ENCODE measurements around the gene KCNN2.

Gene KCNN2

GRCh38 chr5:114362977-114363761 lies 1.3 kb downstream of the KCNN2 start:
- peak; percentile 25 for DNase-seq

- DNase-seq, result no peak
Observed at GRCh38 chr5:114363837-114364236, 2.0 kb downstream of the KCNN2 start.

DNA sequence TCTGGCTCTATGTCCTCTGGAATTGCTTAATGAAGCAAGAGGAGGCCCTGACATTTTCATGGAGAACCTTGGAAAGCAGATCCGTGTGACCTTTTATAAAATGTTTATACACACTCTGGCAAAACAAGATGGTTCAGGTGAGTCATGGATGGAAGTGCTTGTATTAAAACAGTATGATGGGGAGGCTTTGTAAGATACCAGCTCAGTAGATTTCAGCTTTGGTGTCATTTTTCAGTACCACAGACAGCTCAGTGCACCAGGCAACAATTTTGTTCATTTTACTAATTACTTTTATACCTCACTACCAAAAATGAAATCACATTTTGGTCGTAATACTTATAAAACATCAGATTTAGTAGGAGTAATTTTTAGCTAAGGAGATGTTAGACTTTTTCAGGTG lies 5.2 kb downstream of the KCNN2 start:
- DNase-seq, result no peak

- no peak for DNase-seq
Observed at GRCh38 chr5:114369680-114370417, 8.0 kb downstream of the KCNN2 start.

DNA sequence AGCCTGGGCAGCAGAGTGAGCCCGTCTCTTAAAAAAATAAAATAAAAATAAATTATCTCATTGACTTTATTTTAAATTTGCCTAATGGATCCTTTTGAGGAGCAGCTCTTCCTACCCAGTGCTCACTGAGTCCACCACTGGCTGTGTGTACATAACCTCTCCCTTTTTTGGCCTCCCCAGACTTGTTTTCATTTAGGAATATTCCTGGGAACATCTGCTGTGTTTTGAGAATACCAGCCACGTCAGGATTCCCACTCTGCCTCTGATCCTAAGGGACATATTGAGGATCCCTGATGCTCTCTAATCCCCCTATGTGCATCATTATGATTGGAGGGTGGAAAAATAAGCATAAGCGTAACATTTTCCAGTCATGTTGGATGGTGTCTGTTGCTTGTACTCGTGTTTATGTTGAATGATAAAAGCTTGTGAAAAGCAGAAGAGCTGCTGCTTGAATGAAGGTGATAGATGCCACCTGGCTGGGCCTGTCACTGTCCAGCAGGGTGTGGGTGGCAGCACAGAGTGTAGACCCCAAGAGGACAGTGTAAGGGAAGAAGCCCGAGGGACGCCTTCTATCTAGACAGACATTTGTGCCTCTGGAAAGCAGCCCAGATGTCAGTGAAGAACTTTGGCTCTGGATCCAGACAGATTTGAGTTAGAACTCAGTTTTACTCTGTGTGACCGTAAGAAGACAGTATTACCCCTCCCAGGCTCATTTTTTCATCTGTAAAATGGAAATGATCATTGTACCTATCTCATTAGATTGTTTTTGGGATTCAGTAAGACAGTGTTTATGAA lies 15.4 kb downstream of the KCNN2 start:
- DNase-seq, result no peak

GRCh38 chr5:114377946-114378345 lies 16.1 kb downstream of the KCNN2 start:
- DNase-seq, result no peak

- DNase-seq, result no peak
Observed at GRCh38 chr5:114380721-114381120, 18.9 kb downstream of the KCNN2 start.

- DNase-seq, result no peak
Observed at GRCh38 chr5:114387433-114387832, 25.6 kb downstream of the KCNN2 start.

GRCh38 chr5:114390431-114390830 lies 28.6 kb downstream of the KCNN2 start:
- no peak for DNase-seq

GRCh38 chr5:114391321-114391720 lies 29.5 kb downstream of the KCNN2 start:
- no peak for DNase-seq

- no peak for DNase-seq
Observed at GRCh38 chr5:114393159-114393558, 31.3 kb downstream of the KCNN2 start.

DNA sequence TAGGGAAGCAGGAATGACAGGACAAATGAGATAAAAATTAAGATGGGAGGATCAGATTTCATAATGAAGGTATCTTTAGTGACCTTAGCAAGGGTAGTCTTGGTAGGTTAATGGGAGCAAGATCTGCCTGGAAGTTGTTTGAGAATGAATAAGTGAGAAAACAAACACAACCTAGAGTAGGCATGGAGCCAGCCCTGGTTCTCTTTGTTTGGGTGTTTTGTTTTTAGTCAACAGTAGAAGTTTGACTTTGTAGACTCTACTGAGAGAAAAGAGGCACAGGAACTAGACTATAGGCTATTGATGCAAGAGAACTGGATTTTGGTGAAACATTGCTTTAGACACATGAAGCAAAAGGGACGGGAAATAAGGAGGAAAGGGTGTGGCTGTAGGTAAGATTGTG lies 40.3 kb downstream of the KCNN2 start:
- no peak for DNase-seq

- no peak for DNase-seq
Observed at GRCh38 chr5:114407783-114408182, 45.9 kb downstream of the KCNN2 start.

GRCh38 chr5:114408847-114409246 lies 47.0 kb downstream of the KCNN2 start:
- DNase-seq, result no peak

GRCh38 chr5:114411380-114411931 lies 49.6 kb downstream of the KCNN2 start:
- DNase-seq, result no peak

DNA sequence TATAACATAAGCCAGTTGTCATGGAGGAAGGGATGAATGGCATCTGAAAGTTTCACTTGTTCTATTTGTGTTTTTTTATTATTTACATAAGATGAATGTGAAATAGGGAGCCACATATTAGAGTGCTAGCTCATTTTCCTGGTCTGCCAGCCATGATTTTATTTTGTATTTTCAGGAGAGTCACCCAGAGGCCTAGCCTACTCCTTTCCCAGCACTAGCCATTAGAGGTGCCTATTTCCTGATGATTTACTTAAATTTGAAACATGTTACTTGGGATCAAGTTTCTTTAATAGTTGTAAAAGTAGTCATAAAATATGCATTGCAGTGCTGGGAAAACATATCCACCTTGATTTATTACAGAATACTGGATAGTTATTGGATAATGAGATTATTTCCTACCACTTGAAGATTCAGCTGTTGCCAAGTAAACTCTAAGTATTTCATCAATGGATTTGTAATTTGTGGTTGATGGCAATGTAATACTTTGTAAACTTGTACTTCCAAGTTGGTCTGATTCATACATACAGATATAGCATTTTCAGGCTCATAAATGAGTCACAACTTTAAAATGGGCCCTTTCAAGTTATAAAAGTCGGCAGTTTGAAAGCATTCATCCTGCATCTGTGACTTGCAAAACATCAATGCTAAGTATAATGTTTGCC lies 50.8 kb downstream of the KCNN2 start:
- no peak for DNase-seq

DNA sequence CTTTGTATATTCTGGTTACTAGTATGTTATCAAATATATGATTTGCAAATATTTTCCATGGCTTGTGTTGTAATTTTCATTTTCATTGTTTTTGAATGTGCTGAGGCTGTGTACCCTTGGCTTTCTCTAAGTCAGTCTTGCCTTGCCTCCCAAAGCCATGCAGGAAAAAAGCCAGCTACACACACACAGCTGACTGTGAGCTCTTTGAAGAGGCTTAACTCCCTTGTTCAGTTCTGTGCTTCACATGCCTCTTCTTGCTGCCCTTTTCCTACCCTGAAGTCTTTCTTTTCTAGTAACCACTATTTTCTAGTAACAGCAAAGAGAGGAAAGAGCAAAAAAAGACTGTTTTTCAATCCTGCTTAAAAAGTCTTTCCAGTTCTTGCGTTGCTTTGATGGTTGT lies 53.9 kb downstream of the KCNN2 start:
- no peak for DNase-seq

DNA sequence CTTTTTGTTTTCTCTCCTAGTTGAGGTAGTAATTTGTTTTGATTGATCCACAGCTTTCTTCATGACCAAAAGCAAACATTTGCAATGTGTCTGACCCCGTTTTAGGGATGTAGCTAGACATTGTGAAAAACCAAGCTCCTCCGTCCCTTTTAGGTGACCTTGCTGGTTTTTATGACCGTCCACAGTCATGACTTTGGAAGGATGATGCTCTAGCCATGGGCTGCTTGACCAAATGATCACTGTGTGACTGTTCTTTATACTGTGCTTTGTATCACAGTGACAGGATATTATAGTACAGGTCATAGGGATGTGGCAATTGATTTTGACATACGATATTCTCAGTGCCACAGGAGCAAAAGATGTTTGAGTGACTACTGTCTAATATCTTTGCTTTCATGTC lies 54.4 kb downstream of the KCNN2 start:
- no peak for DNase-seq

- DNase-seq, result no peak
Observed at GRCh38 chr5:114417519-114417918, 55.6 kb downstream of the KCNN2 start.

GRCh38 chr5:114418176-114419066 lies 56.6 kb downstream of the KCNN2 start:
- DNase-seq, result no peak

DNA sequence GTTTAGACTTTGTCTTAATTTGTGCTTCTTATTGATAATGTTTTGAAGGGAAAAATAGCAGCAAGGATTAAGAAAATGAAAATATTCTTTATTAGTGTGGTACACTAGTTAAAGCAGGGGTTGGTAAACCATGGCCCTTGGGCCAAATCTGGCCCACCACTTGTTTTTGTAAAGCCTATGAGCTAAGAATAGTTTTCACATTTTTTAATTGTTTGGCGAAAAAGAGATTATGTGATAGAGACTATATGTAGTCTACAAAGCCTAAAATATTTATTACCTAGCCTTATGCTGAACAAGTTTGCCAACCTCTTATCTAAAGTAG lies 57.2 kb downstream of the KCNN2 start:
- no peak for DNase-seq

DNA sequence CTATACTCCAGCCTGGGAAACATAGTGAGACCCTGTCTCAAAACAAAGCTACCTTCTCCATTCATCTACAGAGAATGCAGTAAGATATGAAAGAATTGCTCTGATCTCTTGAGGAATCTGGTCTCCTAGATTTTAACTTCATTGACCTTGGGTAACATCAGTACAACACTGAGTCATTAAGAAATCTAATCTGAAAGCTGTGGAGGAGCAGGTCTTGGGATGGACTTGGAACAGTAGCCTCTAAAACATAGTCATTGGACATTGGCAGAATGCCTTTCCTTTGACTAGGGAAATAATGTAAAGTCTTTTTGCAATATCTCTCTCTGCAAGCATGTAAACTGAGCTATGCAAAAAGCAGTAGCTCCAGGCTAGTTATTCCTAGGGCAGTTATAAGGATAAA lies 58.1 kb downstream of the KCNN2 start:
- no peak for DNase-seq
